Duodenal mucosa (tissue), 2 donors: ENCODE measurements around the gene TRH.
"Not testable (repeated sequence)": the region's sequence is repeated elsewhere in the genome, so short reads cannot be mapped to it uniquely, and the experiment has no call there.

Source experiments
- H3K27ac ChIP-seq: one replicate; pipeline ENCODE4 v1.7.0; 2013; ENCODE audit warnings: low read depth, low read length
- H3K27me3 ChIP-seq, 2 donors: one replicate each; pipeline ENCODE4 v1.7.0; 2013; ENCODE audit warnings: low read length in 2 of 2, control low read depth in 1 of 2; ENCODE audit not compliant: insufficient read depth in 2 of 2, control insufficient read depth in 1 of 2
- H3K36me3 ChIP-seq, 2 donors: one replicate each; pipeline ENCODE4 v1.7.0; 2013; ENCODE audit warnings: low read length in 2 of 2, control low read depth in 1 of 2; ENCODE audit not compliant: insufficient read depth in 2 of 2, control insufficient read depth in 1 of 2
- H3K4me1 ChIP-seq, 2 donors: one replicate each; pipeline ENCODE4 v1.7.0; 2013; ENCODE audit warnings: low read length in 2 of 2, control low read depth in 1 of 2; ENCODE audit not compliant: insufficient read depth in 2 of 2, control insufficient read depth in 1 of 2
- H3K4me3 ChIP-seq, 2 donors: one replicate each; pipeline ENCODE4 v1.7.0; 2013; ENCODE audit warnings: low read length in 2 of 2, low read depth in 1 of 2
- H3K9ac ChIP-seq, 2 donors: one replicate each; pipeline ENCODE4 v1.7.0; 2013; ENCODE audit warnings: low read length in 2 of 2, low read depth in 1 of 2
- H3K9me3 ChIP-seq, 2 donors: one replicate each; pipeline ENCODE4 v1.7.0; 2013; ENCODE audit warnings: low read length in 2 of 2, control low read depth in 1 of 2; ENCODE audit not compliant: control insufficient read depth in 1 of 2

Gene TRH

GRCh38 chr3:129978123-129978522 lies 3.6 kb downstream of the TRH start:
- Histone ChIP-seq H3K4me1 (peaks cover 0 to 6% of the 10 kb centered on the region in 2 donors), H3K4me3 (no peak overlapping the region), H3K9me3 (no peaks in the 10 kb centered on the region), H3K9ac (no peak overlapping the region), H3K27me3 (peaks cover 24 to 38% of the 10 kb centered on the region in 2 donors), H3K27ac (no peak overlapping the region), H3K36me3 (no peaks in the 10 kb centered on the region)

GRCh38 chr3:129979905-129980304 lies 5.4 kb downstream of the TRH start:
- H3K27ac ChIP-seq = no peak overlapping the region
- H3K27me3 ChIP-seq = peaks cover 20 to 27% of the 10 kb centered on the region in 2 donors
- no peak overlapping the region for H3K4me3 ChIP-seq
- peaks cover 0 to 6% of the 10 kb centered on the region in 2 donors for H3K4me1 ChIP-seq
- H3K9me3 ChIP-seq = no peaks in the 10 kb centered on the region
- no peak overlapping the region for H3K9ac ChIP-seq
- no peaks in the 10 kb centered on the region for H3K36me3 ChIP-seq

- H3K4me1 ChIP-seq = no peaks in the 10 kb centered on the region
- H3K4me3 ChIP-seq = no peak overlapping the region
- no peaks in the 10 kb centered on the region for H3K36me3 ChIP-seq
- no peaks in the 10 kb centered on the region for H3K27me3 ChIP-seq
- H3K27ac ChIP-seq = no peak overlapping the region
- no peak overlapping the region for H3K9ac ChIP-seq
- no peaks in the 10 kb centered on the region for H3K9me3 ChIP-seq
These were observed 9.0 kb downstream of the TRH start for GRCh38 chr3:129983561-129983960.

DNA sequence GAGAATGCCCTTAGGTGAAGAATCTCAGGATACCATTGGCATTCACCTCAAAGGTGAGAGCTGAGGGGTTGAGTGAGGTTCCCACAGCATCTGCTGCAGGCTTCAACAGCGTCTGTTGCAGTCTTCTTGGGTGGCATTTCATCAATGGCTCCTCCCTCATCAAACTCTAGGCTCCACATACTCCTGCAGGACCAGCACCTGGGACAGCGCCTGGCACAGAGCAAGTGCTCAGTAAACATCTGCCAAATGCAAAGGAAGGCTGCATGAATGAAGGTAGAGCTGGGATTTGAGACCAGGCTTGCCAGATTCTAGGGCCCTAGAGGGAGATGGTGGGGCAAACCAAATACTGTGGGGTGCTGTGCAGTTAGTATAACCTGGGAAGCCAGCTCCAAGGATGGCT lies 9.6 kb downstream of the TRH start:
- no peak overlapping the region for H3K9ac ChIP-seq
- no peaks in the 10 kb centered on the region for H3K27me3 ChIP-seq
- H3K27ac ChIP-seq = no peak overlapping the region
- H3K36me3 ChIP-seq = no peaks in the 10 kb centered on the region
- H3K4me3 ChIP-seq = no peak overlapping the region
- no peaks in the 10 kb centered on the region for H3K4me1 ChIP-seq
- H3K9me3 ChIP-seq = no peaks in the 10 kb centered on the region

DNA sequence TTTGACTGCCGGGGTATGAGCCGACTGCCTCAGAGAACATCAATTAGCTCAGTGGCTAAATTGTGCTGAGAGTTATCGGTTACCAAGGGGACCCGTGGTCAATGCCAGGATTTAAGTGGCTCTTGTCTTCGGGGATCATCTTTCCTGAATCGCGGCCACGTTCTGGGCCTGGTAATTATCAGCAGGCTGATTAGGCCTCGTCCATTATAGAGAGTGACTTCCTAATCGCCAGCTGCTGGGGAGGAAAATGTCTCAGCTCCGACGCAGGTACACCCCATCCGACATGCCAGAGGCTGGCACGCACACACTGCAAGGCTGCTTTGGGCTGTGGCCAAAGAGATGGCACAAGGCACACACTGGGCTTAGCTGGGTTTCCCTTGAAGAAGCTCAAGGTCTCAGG lies 10.6 kb downstream of the TRH start:
- Histone ChIP-seq H3K36me3 (no peaks in the 10 kb centered on the region), H3K4me3 (no peak overlapping the region), H3K27ac (no peak overlapping the region), H3K4me1 (no peaks in the 10 kb centered on the region), H3K27me3 (no peaks in the 10 kb centered on the region), H3K9me3 (no peaks in the 10 kb centered on the region), H3K9ac (no peak overlapping the region)

DNA sequence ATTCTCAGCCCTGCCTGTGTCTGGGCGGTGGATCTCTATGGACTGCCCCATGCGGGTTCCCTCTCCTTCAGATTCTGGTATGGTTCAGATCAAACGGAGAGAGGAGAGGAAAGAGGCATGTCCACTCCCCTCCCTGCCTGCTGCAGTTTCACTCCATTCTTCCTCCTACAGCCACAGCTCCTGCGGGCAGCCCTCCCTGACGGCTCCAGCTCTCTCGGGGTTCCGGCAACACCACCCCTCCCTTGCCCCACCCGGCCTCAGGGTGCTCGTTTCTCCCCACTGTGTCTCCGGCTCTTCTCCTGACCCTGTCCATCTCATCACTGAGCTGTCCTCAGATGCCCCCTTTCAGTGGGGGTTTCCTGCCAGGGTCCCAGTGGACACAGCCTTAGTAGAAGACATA lies 13.9 kb downstream of the TRH start:
- no peak overlapping the region for H3K4me3 ChIP-seq
- no peaks in the 10 kb centered on the region for H3K36me3 ChIP-seq

GRCh38 chr3:129989414-129989813 lies 14.9 kb downstream of the TRH start:
- Histone ChIP-seq H3K4me3 (no peak overlapping the region), H3K27me3 (no peaks in the 10 kb centered on the region), H3K9ac (no peak overlapping the region), H3K9me3 (no peaks in the 10 kb centered on the region), H3K4me1 (no peaks in the 10 kb centered on the region), H3K27ac (no peak overlapping the region), H3K36me3 (no peaks in the 10 kb centered on the region)

More for the DNA sequence above, 13.9 kb downstream of the TRH start:
- Histone ChIP-seq H3K27ac (no peak overlapping the region), H3K9ac (no peak overlapping the region), H3K9me3 (no peaks in the 10 kb centered on the region), H3K27me3 (no peaks in the 10 kb centered on the region), H3K4me1 (no peaks in the 10 kb centered on the region)

- Histone ChIP-seq H3K9me3 (no peaks in the 10 kb centered on the region), H3K4me1 (no peaks in the 10 kb centered on the region), H3K9ac (no peak overlapping the region), H3K4me3 (no peak overlapping the region), H3K36me3 (no peaks in the 10 kb centered on the region), H3K27me3 (no peaks in the 10 kb centered on the region), H3K27ac (no peak overlapping the region)
These were observed 18.3 kb downstream of the TRH start for GRCh38 chr3:129992781-129993180.

DNA sequence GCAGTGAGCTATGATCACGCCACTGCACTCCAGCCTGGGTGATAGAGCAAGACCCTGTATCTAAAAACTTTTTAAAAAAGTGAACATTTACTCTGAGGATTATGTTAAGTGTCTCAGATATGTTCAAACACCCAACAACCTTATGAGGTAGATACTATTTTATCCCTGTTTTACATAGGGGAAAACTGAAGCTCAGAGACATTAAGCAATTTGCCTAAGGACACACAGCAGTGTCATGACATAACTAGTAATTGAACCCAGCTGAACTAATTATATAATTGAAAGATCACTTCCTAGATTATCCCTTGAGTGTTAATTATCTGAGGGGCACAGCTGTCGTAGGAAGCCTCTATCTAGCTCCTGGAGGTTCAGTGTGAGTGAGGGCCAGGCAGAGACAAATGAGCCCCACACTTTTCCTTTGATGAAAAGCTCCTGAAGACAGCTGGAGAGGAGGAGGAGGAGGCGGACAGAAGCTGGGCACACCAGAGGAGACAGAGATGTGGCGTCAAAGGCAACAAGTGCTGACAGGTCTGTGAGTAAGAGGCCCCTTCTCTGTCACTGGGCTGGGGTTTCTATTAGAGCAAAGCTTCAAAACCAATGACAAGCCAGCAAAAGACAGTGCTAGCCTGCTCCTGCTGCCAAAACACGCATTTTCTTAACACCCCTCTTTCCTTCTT lies 20.5 kb downstream of the TRH start:
- Histone ChIP-seq H3K36me3 (no peaks in the 10 kb centered on the region), H3K27ac (no peak overlapping the region), H3K27me3 (no peaks in the 10 kb centered on the region)

GRCh38 chr3:129996073-129996472 lies 21.6 kb downstream of the TRH start:
- Histone ChIP-seq H3K9me3 (no peaks in the 10 kb centered on the region), H3K4me1 (no peaks in the 10 kb centered on the region), H3K4me3 (no peak overlapping the region), H3K36me3 (no peaks in the 10 kb centered on the region), H3K9ac (no peak overlapping the region), H3K27me3 (no peaks in the 10 kb centered on the region), H3K27ac (no peak overlapping the region)

More for the DNA sequence above, 20.5 kb downstream of the TRH start:
- Histone ChIP-seq H3K9ac (no peak overlapping the region), H3K4me1 (no peaks in the 10 kb centered on the region), H3K4me3 (no peak overlapping the region), H3K9me3 (no peaks in the 10 kb centered on the region)

- H3K9ac ChIP-seq, H3K27me3 ChIP-seq, H3K4me1 ChIP-seq, H3K4me3 ChIP-seq, H3K36me3 ChIP-seq, H3K27ac ChIP-seq, H3K9me3 ChIP-seq: not testable (repeated sequence)
These were observed 24.7 kb downstream of the TRH start for GRCh38 chr3:129999176-129999575.
